H9 (cell line): ENCODE results near the gene MTCH1. TPM values are rescaled to one million over a fixed set of nuclear protein-coding genes. Genes with fewer than 3 reads are reported as not detected.
"Not testable (repeated sequence)": the region's sequence is repeated elsewhere in the genome, so short reads cannot be mapped to it uniquely, and the experiment has no call there.

Experiments
- DNase-seq: peaks from one replicate; pipeline ENCODE4 v3.0.0-alpha.2; 2017
- H2AFZ ChIP-seq: one replicate; pipeline ENCODE4 v1.6.1; 2013; ENCODE audit warnings: mild to moderate bottlenecking, low read length, control low read depth, moderate library complexity
- H2AK5ac ChIP-seq: 2 replicates; pipeline ENCODE4 v1.6.1; 2013; ENCODE audit warnings: low read length, control low read depth, mixed read lengths; ENCODE audit not compliant: insufficient read length
- H2BK120ac ChIP-seq: one replicate; pipeline ENCODE4 v1.6.1; 2013; ENCODE audit warnings: low read depth, mild to moderate bottlenecking, low read length, control low read depth, inconsistent platforms; ENCODE audit not compliant: poor library complexity, severe bottlenecking
- H2BK12ac ChIP-seq: 2 replicates; pipeline ENCODE4 v1.6.1; 2013; ENCODE audit warnings: low read length, control low read depth, mixed read lengths, low read depth; ENCODE audit not compliant: insufficient read length
- H2BK15ac ChIP-seq: 2 replicates; pipeline ENCODE4 v1.6.1; 2013; ENCODE audit warnings: low read depth, low read length, control low read depth
- H2BK20ac ChIP-seq: one replicate; pipeline ENCODE4 v1.6.1; 2013; ENCODE audit warnings: low read depth, mild to moderate bottlenecking, low read length, control low read depth, inconsistent platforms; ENCODE audit not compliant: poor library complexity, severe bottlenecking
- H2BK5ac ChIP-seq: 2 replicates; pipeline ENCODE4 v1.6.1; 2013; ENCODE audit warnings: low read length, control low read depth, mixed read lengths; ENCODE audit not compliant: insufficient read length
- H3K14ac ChIP-seq: 2 replicates; pipeline ENCODE4 v1.6.1; 2013; ENCODE audit warnings: low read length, control low read depth; ENCODE audit not compliant: insufficient read depth
- H3K18ac ChIP-seq: 2 replicates; pipeline ENCODE4 v1.6.1; 2013; ENCODE audit warnings: low read depth, mild to moderate bottlenecking, mixed read lengths, low read length, control low read depth; ENCODE audit not compliant: insufficient read length
- H3K23ac ChIP-seq: 2 replicates; pipeline ENCODE4 v1.6.1; 2013; ENCODE audit warnings: low read length, control low read depth, mixed read lengths, low read depth; ENCODE audit not compliant: insufficient read length
- H3K23me2 ChIP-seq: 2 replicates; pipeline ENCODE4 v1.6.1; 2013; ENCODE audit warnings: low read depth, mild to moderate bottlenecking, mixed read lengths, low read length, control low read depth; ENCODE audit not compliant: insufficient read length, poor library complexity, severe bottlenecking
- H3K27ac ChIP-seq: 2 replicates; pipeline ENCODE4 v1.5.1; 2013; ENCODE audit warnings: low read length, control low read depth, mixed read lengths, low read depth; ENCODE audit not compliant: insufficient read length
- H3K27me3 ChIP-seq: 2 replicates; pipeline ENCODE4 v1.6.1; 2013; ENCODE audit warnings: low read length, control low read depth, inconsistent platforms; ENCODE audit not compliant: insufficient read depth
- H3K4ac ChIP-seq: 2 replicates; pipeline ENCODE4 v1.6.1; 2013; ENCODE audit warnings: low read depth, mild to moderate bottlenecking, control low read depth, inconsistent platforms, low read length, moderate library complexity
- H3K4me1 ChIP-seq: 2 replicates; pipeline ENCODE4 v1.6.1; 2013; ENCODE audit warnings: low read length, control low read depth, inconsistent platforms; ENCODE audit not compliant: insufficient read depth
- H3K4me2 ChIP-seq: 2 replicates; pipeline ENCODE4 v1.6.1; 2013; ENCODE audit warnings: low read length, control low read depth, mixed read lengths; ENCODE audit not compliant: insufficient read length, insufficient read depth
- H3K56ac ChIP-seq: 2 replicates; pipeline ENCODE4 v1.6.1; 2013; ENCODE audit warnings: low read depth, mild to moderate bottlenecking, mixed read lengths, low read length, control low read depth; ENCODE audit not compliant: insufficient read length
- H3K79me1 ChIP-seq: 2 replicates; pipeline ENCODE4 v1.6.1; 2013; ENCODE audit warnings: low read depth, mild to moderate bottlenecking, moderate library complexity, low read length, control low read depth, inconsistent platforms; ENCODE audit not compliant: insufficient read depth, poor library complexity, severe bottlenecking
- H3K79me2 ChIP-seq: 2 replicates; pipeline ENCODE4 v1.6.1; 2013; ENCODE audit warnings: low read length, control low read depth, inconsistent platforms; ENCODE audit not compliant: insufficient read depth
- H3K9ac ChIP-seq: 2 replicates; pipeline ENCODE4 v1.6.1; 2013; ENCODE audit warnings: low read length, control low read depth, mixed read lengths; ENCODE audit not compliant: insufficient read length; ENCODE audit errors: extremely low read depth
- H3K9me3 ChIP-seq: one replicate; pipeline ENCODE4 v1.6.1; 2013; ENCODE audit warnings: low read depth, low read length, inconsistent platforms; ENCODE audit not compliant: control insufficient read depth
- H3T11ph ChIP-seq: one replicate; pipeline ENCODE4 v1.6.1; 2013; ENCODE audit warnings: mild to moderate bottlenecking, low read length, control low read depth, inconsistent platforms
- H4K20me1 ChIP-seq: one replicate; pipeline ENCODE4 v1.6.1; 2013; ENCODE audit not compliant: control insufficient read depth, insufficient read length, insufficient read depth
- H4K5ac ChIP-seq: 2 replicates; pipeline ENCODE4 v1.6.1; 2013; ENCODE audit warnings: low read depth, mild to moderate bottlenecking, mixed read lengths, low read length, control low read depth; ENCODE audit not compliant: insufficient read length
- H4K8ac ChIP-seq: replicated peaks from 2 replicates; pipeline ENCODE4 v1.6.1; 2013; ENCODE audit warnings: low read length, control low read depth, mixed read lengths, low read depth; ENCODE audit not compliant: insufficient read length
- H4K91ac ChIP-seq: 2 replicates; pipeline ENCODE4 v1.6.1; 2013; ENCODE audit warnings: low read depth, mild to moderate bottlenecking, moderate library complexity, mixed read lengths, low read length, control low read depth; ENCODE audit not compliant: insufficient read length
- H3K27ac Mint-ChIP-seq, 3 experiments: 2 replicates in 2 of 3; 3 replicates in 1 of 3; pipeline ENCODE4 v1.8.0; 2020 to 2021; ENCODE audit warnings: mixed read lengths in 3 of 3, mild to moderate bottlenecking in 1 of 3, moderate library complexity in 1 of 3
- H3K27me3 Mint-ChIP-seq: 2 replicates; pipeline ENCODE4 v1.8.0; 2021; ENCODE audit warnings: low read depth, mild to moderate bottlenecking, moderate library complexity, mixed read lengths
- H3K36me3 Mint-ChIP-seq, 3 experiments: 2 replicates in 2 of 3; 3 replicates in 1 of 3; pipeline ENCODE4 v1.8.0; 2020 to 2021; ENCODE audit warnings: low read depth in 3 of 3, mixed read lengths in 3 of 3; ENCODE audit not compliant: insufficient read depth in 1 of 3
- H3K4me1 Mint-ChIP-seq, 2 experiments: 2 replicates each; pipeline ENCODE4 v1.8.0; 2020; ENCODE audit warnings: mixed read lengths in 2 of 2
- H3K4me3 Mint-ChIP-seq, 2 experiments: 2 replicates in 1 of 2; 3 replicates in 1 of 2; pipeline ENCODE4 v1.8.0; 2020 to 2021; ENCODE audit warnings: mild to moderate bottlenecking in 2 of 2, mixed read lengths in 2 of 2, moderate library complexity in 1 of 2
- H3K9me3 Mint-ChIP-seq, 2 experiments: 2 replicates in 1 of 2; 3 replicates in 1 of 2; pipeline ENCODE4 v1.8.0; 2020; ENCODE audit warnings: mild to moderate bottlenecking in 2 of 2, mixed read lengths in 2 of 2, moderate library complexity in 1 of 2
- CTCF ChIP-seq: fragments of 200-600 bp; sonication (generic); conservative IDR thresholded peaks from 3 replicates; pipeline ENCODE4 v1.8.0; 2021; ENCODE audit warnings: antibody characterized with exemption, mild to moderate bottlenecking
- WGBS: extraction: QIAGEN DNeasy Blood & Tissue Kit; methylation state at CpG from one replicate; pipeline ENCODE4 v1.1.7; 2013; ENCODE audit warnings: missing lambda C conversion rate, low lambda C conversion rate, mixed read lengths; ENCODE audit not compliant: insufficient read length; ENCODE audit errors: extremely low coverage; 5-methylcytosine and 5-hydroxymethylcytosine counted together
- total RNA-seq: library from RNA; stranded (reverse); gene quantifications from 2 replicates; pipeline ENCODE4 v1.2.1, GENCODE V29; 2021

The MTCH1 gene
- total RNA-seq, 1 experiment from 2014 or later, result 200 TPM

GRCh38 chr6:36944650-36945049 is 41.3 kb downstream of the MTCH1 start:
- Histone ChIP-seq H3K27ac (no peak overlapping the region), H3T11ph (no peak overlapping the region), H2BK12ac (no peak overlapping the region), H2AK5ac (no peak overlapping the region), H3K4me1 (peaks cover 4% of the 10 kb centered on the region), H4K20me1 (no peaks in the 10 kb centered on the region), H2BK120ac (no peak overlapping the region), H2BK15ac (no peak overlapping the region), H3K23ac (no peak overlapping the region), H3K56ac (no peak overlapping the region), H3K18ac (no peak overlapping the region), H4K5ac (no peak overlapping the region), H4K8ac (no peak overlapping the region), H2BK5ac (no peak overlapping the region), H3K4ac (no peak overlapping the region), H2AFZ (no peak overlapping the region), H3K4me2 (no peak overlapping the region), H3K9me3 (no peaks in the 10 kb centered on the region), H3K14ac (no peak overlapping the region), H2BK20ac (no peak overlapping the region), H4K91ac (no peak overlapping the region), H3K23me2 (no peaks in the 10 kb centered on the region), H3K27me3 (no peaks in the 10 kb centered on the region), H3K79me1 (no peaks in the 10 kb centered on the region), H3K79me2 (no peaks in the 10 kb centered on the region), H3K9ac (no peak overlapping the region)
- peak overlapping the region in 1 of 3 experiments; percentile 65; a peak in 1 of 7 replicates for H3K27ac Mint-ChIP-seq
- DNase-seq, result no peak
- peaks cover 14 to 18% of the 10 kb centered on the region in 2 experiments for H3K4me1 Mint-ChIP-seq
- no peak for TF ChIP-seq CTCF
- no CpG with 5 or more reads among the region's 5 CpGs for WGBS
- H3K27me3 Mint-ChIP-seq, result peaks cover 7% of the 10 kb centered on the region; the same call in 1 of the 2 replicates
- peaks cover 1 to 11% (median 3%) of the 10 kb centered on the region in 3 experiments; a peak in 3 of 7 replicates for H3K36me3 Mint-ChIP-seq
- H3K9me3 Mint-ChIP-seq, result peaks cover 12 to 17% of the 10 kb centered on the region in 2 experiments; a peak in 3 of 5 replicates
- H3K4me3 Mint-ChIP-seq, result no peak overlapping the region

GRCh38 chr6:36942329-36942728 is 43.7 kb downstream of the MTCH1 start:
- not testable (repeated sequence) for H2AK5ac ChIP-seq, H4K20me1 ChIP-seq, H2BK20ac ChIP-seq, H2AFZ ChIP-seq, H3K18ac ChIP-seq, H3K4me1 Mint-ChIP-seq, H3K79me2 ChIP-seq, H4K91ac ChIP-seq, H3K79me1 ChIP-seq, H3K23me2 ChIP-seq, H3K27me3 ChIP-seq, H2BK12ac ChIP-seq, H3T11ph ChIP-seq, H3K4me3 Mint-ChIP-seq, H3K4me2 ChIP-seq, DNase-seq, H3K4me1 ChIP-seq, H3K9ac ChIP-seq, H4K5ac ChIP-seq, H4K8ac ChIP-seq, H3K27ac Mint-ChIP-seq, H2BK120ac ChIP-seq, H3K27ac ChIP-seq, H3K23ac ChIP-seq, H3K27me3 Mint-ChIP-seq, H3K4ac ChIP-seq, H2BK15ac ChIP-seq, H3K56ac ChIP-seq, H2BK5ac ChIP-seq, H3K14ac ChIP-seq, H3K9me3 ChIP-seq
- no CpG with 5 or more reads among the region's 2 CpGs for WGBS
- H3K36me3 Mint-ChIP-seq, result peaks cover 1 to 11% (median 3%) of the 10 kb centered on the region in 3 experiments; a peak in 3 of 7 replicates
- H3K9me3 Mint-ChIP-seq, result peaks cover 12 to 17% of the 10 kb centered on the region in 2 experiments; a peak in 3 of 5 replicates
